Measurements from ENCODE around the gene COA7. TPM values are rescaled to one million over a fixed set of nuclear protein-coding genes. Genes with fewer than 3 reads are reported as not detected.

Gene COA7
- total RNA-seq, 2 experiments from 2014 or later: 16.1 to 26.3 TPM

DNA sequence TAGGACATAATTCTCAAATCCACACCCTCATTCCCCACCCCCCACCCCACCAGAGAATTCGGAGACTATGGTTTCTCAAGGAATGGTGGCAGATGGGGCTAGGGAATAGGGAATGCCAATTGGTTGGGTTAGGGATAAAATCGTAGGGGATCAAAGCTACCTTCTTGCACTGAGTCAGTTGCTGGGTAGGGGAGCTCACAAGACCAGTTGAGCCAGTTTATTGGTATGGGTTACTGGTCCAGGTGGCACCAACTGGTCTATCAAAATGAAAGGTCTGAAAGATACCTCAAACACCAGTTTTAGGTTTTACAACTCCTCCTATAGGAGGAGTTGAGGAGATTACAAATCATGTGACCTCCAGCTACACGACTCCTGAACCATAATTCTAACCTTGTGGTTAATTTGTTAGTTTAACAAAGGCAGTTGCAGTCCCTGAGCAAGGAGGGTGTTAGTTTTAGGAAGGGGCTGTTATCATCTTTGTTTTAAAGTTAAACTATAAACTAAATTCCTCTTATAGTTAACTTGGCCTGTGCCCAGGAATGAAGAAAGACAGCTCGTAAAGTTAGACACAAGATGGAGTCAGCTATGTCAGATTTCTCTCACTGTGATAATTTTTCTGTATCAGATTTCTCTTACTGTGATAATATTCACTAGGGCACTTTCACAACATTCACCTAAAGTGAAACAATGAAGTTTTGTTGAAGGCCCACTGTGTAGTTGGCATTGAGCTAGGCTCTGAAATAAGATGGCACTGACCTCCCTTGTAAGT lies 62.6 kb downstream of the COA7 start:
- Mint-ChIP-seq H3K27ac (peak overlapping the region; percentile 85), H3K36me3 (peaks cover 6% of the 10 kb centered on the region), H3K4me1 (peaks cover 60% of the 10 kb centered on the region), H3K4me3 (peak overlapping the region; percentile 38), H3K27me3 (peaks cover 3% of the 10 kb centered on the region), H3K9me3 (ENCODE audit: low read depth) (no peaks in the 10 kb centered on the region)
- no peak for ATAC-seq
- CTCF ChIA-PET: interaction anchor here (0.7 to 2.2 kb wide), 6 partner anchors 8 to 232 kb away, joined by 3 to 6 read pairs (median 4); partner anchors contain the start of genes ORC1, PRPF38A and TUT4
- no peak for DNase-seq

Other genes with a start within 250 kb of the COA7 start
- 10 to 100 TPM; 60.4 to 76.5 TPM for gene TUT4, start 145.3 kb downstream of the COA7 start, total RNA-seq
- gene GPX7, start 96.0 kb downstream of the COA7 start, total RNA-seq: 10 to 100 TPM; 14.4 to 15.3 TPM
- gene SHISAL2A, start 65.2 kb downstream of the COA7 start, total RNA-seq: 10 to 100 TPM in 1 of 2 experiments, 1 to 10 TPM in 1; 5.7 to 11.0 TPM
- 1 to 10 TPM; 7.5 to 9.8 TPM for gene ZYG11B, start 28.1 kb upstream of the COA7 start, total RNA-seq
- under 1 TPM; 0.23 to 0.35 TPM for gene ZYG11A, start 144.4 kb upstream of the COA7 start, total RNA-seq
- gene ECHDC2, start 223.4 kb upstream of the COA7 start, total RNA-seq: 10 to 100 TPM; 33.2 to 48.0 TPM
- gene SCP2, start 228.9 kb upstream of the COA7 start, total RNA-seq: 10 to 100 TPM; 72.1 to 72.8 TPM